DMS153 treated with DMSO at 0.1 percent for 48 hours (cell line): Measurements from ENCODE around the gene SLC22A7.

Experiments
- DNase-seq: peaks from one replicate; lab custom pipeline; 2025; ENCODE audit not compliant: unreplicated experiment; lab: John Stamatoyannopoulos, UW

Gene SLC22A7

GRCh38 chr6:43282636-43283513 lies 15.2 kb upstream of the SLC22A7 start:
- no peak for DNase-seq

- no peak for DNase-seq
Measured at GRCh38 chr6:43283514-43283901, 14.6 kb upstream of the SLC22A7 start.

GRCh38 chr6:43283905-43284304 lies 14.2 kb upstream of the SLC22A7 start:
- no peak for DNase-seq

- no peak for DNase-seq
Measured at GRCh38 chr6:43284991-43285781, 12.9 kb upstream of the SLC22A7 start.

GRCh38 chr6:43285832-43286231 lies 12.2 kb upstream of the SLC22A7 start:
- no peak for DNase-seq

GRCh38 chr6:43286456-43286979 lies 11.5 kb upstream of the SLC22A7 start:
- DNase-seq, result no peak

GRCh38 chr6:43286980-43287716 lies 10.9 kb upstream of the SLC22A7 start:
- DNase-seq, result no peak

GRCh38 chr6:43287717-43288679 lies 10.1 kb upstream of the SLC22A7 start:
- DNase-seq, result no peak

GRCh38 chr6:43290339-43290904 lies 7.6 kb upstream of the SLC22A7 start:
- DNase-seq, result no peak

- DNase-seq, result no peak
Measured at GRCh38 chr6:43290905-43291355, 7.1 kb upstream of the SLC22A7 start.

GRCh38 chr6:43291708-43292107 lies 6.4 kb upstream of the SLC22A7 start:
- DNase-seq, result no peak

GRCh38 chr6:43292341-43292740 lies 5.7 kb upstream of the SLC22A7 start:
- DNase-seq, result no peak

GRCh38 chr6:43292763-43293318 lies 5.2 kb upstream of the SLC22A7 start:
- no peak for DNase-seq

- DNase-seq, result no peak
Measured at GRCh38 chr6:43293698-43294097, 4.4 kb upstream of the SLC22A7 start.

- DNase-seq, result no peak
Measured at GRCh38 chr6:43294536-43294935, 3.5 kb upstream of the SLC22A7 start.

- no peak for DNase-seq
Measured at GRCh38 chr6:43295456-43295855, 2.6 kb upstream of the SLC22A7 start.

GRCh38 chr6:43296780-43297497 lies 1.1 kb upstream of the SLC22A7 start:
- DNase-seq, result no peak

GRCh38 chr6:43298565-43299337 lies 691 bp downstream of the SLC22A7 start:
- no peak for DNase-seq
